Vagina (tissue), 2 donors: ENCODE data around the gene TMEM8B. TPM values are rescaled to one million over a fixed set of nuclear protein-coding genes. Genes with fewer than 3 reads are reported as not detected.

Source experiments
- DNase-seq, 2 donors: peaks; one replicate each; pipeline ENCODE4 v3.0.0-alpha.2; 2017; ENCODE audit errors: extremely low spot score in 2 of 2
- H3K27ac ChIP-seq: fragments of 200-600 bp; sonication (generic); one replicate; pipeline ENCODE4 v1.5.1; 2019
- H3K27me3 ChIP-seq: fragments of 200-600 bp; sonication (generic); one replicate; pipeline ENCODE4 v1.5.1; 2019
- H3K36me3 ChIP-seq, 2 donors: fragments of 200-600 bp; sonication (generic); one replicate each; pipeline ENCODE4 v1.5.1; 2017 to 2019
- H3K4me1 ChIP-seq: fragments of 200-600 bp; sonication (generic); one replicate; pipeline ENCODE4 v1.5.1; 2019
- H3K4me3 ChIP-seq, 2 donors: fragments of 200-600 bp; sonication (generic); 1 replicate in 1 of 2; 2 replicates in 1 of 2; pipeline ENCODE4 v1.5.1; 2016 to 2019
- H3K9me3 ChIP-seq: fragments of 200-600 bp; sonication (generic); one replicate; pipeline ENCODE4 v1.5.1; 2019
- CTCF ChIP-seq, 3 experiments: fragments of 450-650 bp in 2 of 3; fragments of 200-600 bp in 1 of 3; sonication (generic) in 1 of 3; IDR thresholded peaks; one replicate each; pipeline ENCODE4 v1.5.1; 2017 to 2019; ENCODE audit warnings: antibody characterized with exemption in 3 of 3, mild to moderate bottlenecking in 2 of 3, moderate library complexity in 2 of 3
- POLR2A ChIP-seq, 2 donors: fragments of 450-650 bp; IDR thresholded peaks; one replicate each; pipeline ENCODE4 v1.6.1; 2017; ENCODE audit warnings: antibody characterized with exemption in 2 of 2, mild to moderate bottlenecking in 2 of 2, moderate library complexity in 2 of 2
- POLR2AphosphoS5 ChIP-seq, 2 donors: sonication (generic); formaldehyde crosslinking; IDR thresholded peaks; one replicate each; pipeline ENCODE4 v1.9.0; 2017; ENCODE audit warnings: antibody characterized with exemption in 2 of 2, mild to moderate bottlenecking in 2 of 2, low read depth in 1 of 2; ENCODE audit not compliant: insufficient read depth in 1 of 2
- intact Hi-C: fragments of 100-400 bp; cut with DNase I; formaldehyde crosslinking; loops from one replicate; pipeline ENCODE4 v1.15.1; 2023
- total RNA-seq: library from RNA; depleted of rRNA; stranded (reverse); fragments of >200 nt; gene quantifications from one replicate; pipeline ENCODE4 v1.2.3, GENCODE V29; 2016

TMEM8B gene
- total RNA-seq, 1 donor from 2014 or later: 11.3 TPM

GRCh38 chr9:35863583-35863982, 34.6 kb downstream of the TMEM8B start:
- H3K4me1 ChIP-seq: peaks cover 13% of the 10 kb centered on the region
- intact Hi-C loops: no loop called here
- TF ChIP-seq POLR2A (IDR thresholded peaks at IDR 0.05) (no peak), POLR2AphosphoS5 (IDR thresholded peaks at IDR 0.05; ENCODE audit: insufficient read depth in 1 of 2, low read depth in 1 of 2) (no peak), CTCF (IDR thresholded peaks at IDR 0.05) (no peak)
- no peak overlapping the region for H3K27ac ChIP-seq
- H3K4me3 ChIP-seq: no peak overlapping the region
- H3K36me3 ChIP-seq: no peaks in the 10 kb centered on the region
- no peak for DNase-seq
- no peaks in the 10 kb centered on the region for H3K27me3 ChIP-seq
- H3K9me3 ChIP-seq: no peaks in the 10 kb centered on the region

- Histone ChIP-seq H3K4me3 (no peak overlapping the region), H3K4me1 (peaks cover 8% of the 10 kb centered on the region), H3K36me3 (no peaks in the 10 kb centered on the region), H3K27ac (no peak overlapping the region), H3K27me3 (no peaks in the 10 kb centered on the region), H3K9me3 (no peaks in the 10 kb centered on the region)
- DNase-seq: no peak
- intact Hi-C loops: no loop called here
- TF ChIP-seq CTCF (IDR thresholded peaks at IDR 0.05) (no peak), POLR2AphosphoS5 (IDR thresholded peaks at IDR 0.05; ENCODE audit: insufficient read depth in 1 of 2, low read depth in 1 of 2) (no peak), POLR2A (IDR thresholded peaks at IDR 0.05) (no peak)
Measured at GRCh38 chr9:35864695-35865255, 35.7 kb downstream of the TMEM8B start.

DNA sequence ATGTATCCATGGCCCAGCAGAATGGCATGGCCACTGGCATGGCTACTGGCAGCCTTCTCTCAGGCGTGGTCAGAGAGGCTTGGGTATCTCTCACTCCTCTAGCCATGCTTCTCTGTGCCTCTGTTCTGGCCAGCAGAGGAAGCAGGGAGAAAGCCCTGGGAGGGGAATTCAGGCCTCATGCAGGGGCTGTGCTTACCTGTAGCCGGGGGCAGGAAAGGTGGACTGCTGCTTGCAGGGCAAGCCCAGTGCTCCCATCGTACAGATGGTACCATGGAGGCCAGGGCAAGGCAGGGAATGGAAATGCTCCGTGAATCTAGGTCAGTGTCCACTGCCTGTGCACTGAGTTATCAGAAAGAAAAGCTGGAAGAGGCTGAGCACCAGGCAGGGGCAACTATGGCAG, 38.5 kb downstream of the TMEM8B start:
- no peaks in the 10 kb centered on the region for H3K36me3 ChIP-seq
- no peaks in the 10 kb centered on the region for H3K27me3 ChIP-seq
- no peak overlapping the region for H3K27ac ChIP-seq
- H3K4me3 ChIP-seq: no peak overlapping the region
- no peaks in the 10 kb centered on the region for H3K9me3 ChIP-seq
- TF ChIP-seq POLR2A (IDR thresholded peaks at IDR 0.05) (no peak), POLR2AphosphoS5 (IDR thresholded peaks at IDR 0.05; ENCODE audit: insufficient read depth in 1 of 2, low read depth in 1 of 2) (no peak), CTCF (IDR thresholded peaks at IDR 0.05) (no peak)
- no peak for DNase-seq
- no peaks in the 10 kb centered on the region for H3K4me1 ChIP-seq
- intact Hi-C loops: no loop called here

DNA sequence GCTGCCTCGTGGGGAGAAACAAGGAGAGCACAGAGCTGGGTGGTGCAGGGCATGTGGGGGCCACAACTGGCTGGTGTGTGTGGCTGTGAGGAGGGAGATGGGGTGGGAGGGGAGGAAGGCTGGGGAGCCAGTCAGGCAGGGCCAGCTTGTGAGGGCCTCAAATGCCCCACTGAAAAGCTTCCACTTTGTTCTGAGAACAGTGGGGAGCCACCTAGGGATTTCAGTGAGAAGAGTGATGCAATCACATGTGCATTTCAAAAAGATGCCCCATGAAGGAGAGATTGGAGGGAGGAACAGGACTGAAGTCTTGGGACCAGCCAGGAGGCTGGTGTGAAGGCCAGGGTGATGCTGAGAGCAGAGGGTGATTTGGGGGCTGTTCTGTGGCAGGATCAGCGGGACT, 39.9 kb downstream of the TMEM8B start:
- Histone ChIP-seq H3K4me1 (no peaks in the 10 kb centered on the region), H3K4me3 (no peak overlapping the region), H3K9me3 (no peaks in the 10 kb centered on the region), H3K27ac (no peak overlapping the region), H3K36me3 (no peaks in the 10 kb centered on the region), H3K27me3 (no peaks in the 10 kb centered on the region)
- intact Hi-C loops: no loop called here
- no peak for TF ChIP-seq POLR2AphosphoS5 (IDR thresholded peaks at IDR 0.05; ENCODE audit: insufficient read depth in 1 of 2, low read depth in 1 of 2)
- TF ChIP-seq POLR2A (IDR thresholded peaks at IDR 0.05): no peak
- TF ChIP-seq CTCF (IDR thresholded peaks at IDR 0.05): no peak
- no peak for DNase-seq

DNA sequence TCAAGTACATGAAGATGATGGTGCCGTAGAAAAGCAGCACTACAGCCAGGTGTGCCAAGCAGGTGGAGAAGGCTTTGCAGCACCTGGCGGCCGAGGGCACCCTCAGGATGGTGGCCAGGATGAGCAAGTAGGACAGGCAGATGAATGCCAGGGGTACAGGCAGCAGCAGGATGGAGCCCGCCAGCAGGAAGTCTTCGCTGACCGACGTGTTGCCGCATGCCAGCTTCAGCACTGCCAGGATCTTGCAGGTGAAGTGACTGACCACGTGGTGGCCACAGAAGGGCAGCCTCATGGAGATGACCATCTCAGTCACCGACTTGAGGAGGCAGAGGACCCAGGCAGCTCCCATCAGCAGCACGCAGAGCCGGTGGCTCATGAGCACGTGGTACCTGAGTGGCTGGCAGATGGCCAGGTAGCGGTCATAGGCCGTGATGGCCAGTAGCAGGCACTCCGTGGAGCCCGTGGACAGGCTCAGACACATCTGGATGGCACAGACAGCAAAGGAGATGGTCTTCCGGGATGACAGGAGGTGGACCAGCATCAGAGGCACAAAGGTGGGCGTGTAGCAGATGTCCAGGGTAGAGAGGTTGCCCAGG, 40.7 kb downstream of the TMEM8B start:
- Histone ChIP-seq H3K4me3 (no peak overlapping the region), H3K4me1 (no peaks in the 10 kb centered on the region), H3K36me3 (no peaks in the 10 kb centered on the region), H3K27ac (no peak overlapping the region), H3K9me3 (no peaks in the 10 kb centered on the region), H3K27me3 (no peaks in the 10 kb centered on the region)
- TF ChIP-seq POLR2A (IDR thresholded peaks at IDR 0.05) (no peak), POLR2AphosphoS5 (IDR thresholded peaks at IDR 0.05; ENCODE audit: insufficient read depth in 1 of 2, low read depth in 1 of 2) (no peak), CTCF (IDR thresholded peaks at IDR 0.05) (no peak)
- no peak for DNase-seq
- intact Hi-C loops: no loop called here
